Osteocyte (in vitro differentiated cells): Measurements from ENCODE around the gene CGNL1. TPM values are rescaled to one million over a fixed set of nuclear protein-coding genes. Genes with fewer than 3 reads are reported as not detected.

Experiments used
- DNase-seq: peaks from one replicate; pipeline ENCODE4 v3.0.0; 2021; ENCODE audit warnings: mixed read lengths; ENCODE audit not compliant: unreplicated experiment; ENCODE audit errors: extremely low spot score
- H3K27ac Mint-ChIP-seq: one replicate; pipeline ENCODE4 v1.8.0; 2021; ENCODE audit warnings: mild to moderate bottlenecking, mixed read lengths; ENCODE audit not compliant: unreplicated experiment
- H3K27me3 Mint-ChIP-seq: one replicate; pipeline ENCODE4 v1.8.0; 2021; ENCODE audit warnings: mixed read lengths; ENCODE audit not compliant: unreplicated experiment
- H3K36me3 Mint-ChIP-seq: one replicate; pipeline ENCODE4 v1.8.0; 2021; ENCODE audit warnings: mixed read lengths; ENCODE audit not compliant: unreplicated experiment
- H3K4me1 Mint-ChIP-seq: one replicate; pipeline ENCODE4 v1.8.0; 2021; ENCODE audit warnings: mixed read lengths; ENCODE audit not compliant: unreplicated experiment
- H3K4me3 Mint-ChIP-seq: one replicate; pipeline ENCODE4 v1.8.0; 2021; ENCODE audit warnings: mild to moderate bottlenecking, moderate library complexity, mixed read lengths; ENCODE audit not compliant: unreplicated experiment
- H3K9me3 Mint-ChIP-seq: one replicate; pipeline ENCODE4 v1.8.0; 2021; ENCODE audit warnings: mixed read lengths; ENCODE audit not compliant: unreplicated experiment
- total RNA-seq: library from RNA; stranded (reverse); gene quantifications from 2 replicates; pipeline ENCODE4 v1.2.1, GENCODE V29; 2021
- TF ChIP-seq, protein P1 (sequence below): fragments of 200-600 bp; sonication (generic); IDR thresholded peaks from 2 replicates; pipeline ENCODE4 v1.5.0; 2021; ENCODE audit warnings: antibody characterized with exemption, mild to moderate bottlenecking, moderate library complexity

The CGNL1 gene
- total RNA-seq, 1 donor from 2014 or later = 6.2 TPM

GRCh38 chr15:57455929-57456328 lies 79.6 kb downstream of the CGNL1 start:
- Mint-ChIP-seq H3K4me3 (no peak overlapping the region), H3K27ac (no peak overlapping the region), H3K36me3 (peaks cover 4% of the 10 kb centered on the region), H3K27me3 (peaks cover 16% of the 10 kb centered on the region), H3K4me1 (peaks cover 13% of the 10 kb centered on the region), H3K9me3 (no peaks in the 10 kb centered on the region)
- TF ChIP-seq, protein P1, sequence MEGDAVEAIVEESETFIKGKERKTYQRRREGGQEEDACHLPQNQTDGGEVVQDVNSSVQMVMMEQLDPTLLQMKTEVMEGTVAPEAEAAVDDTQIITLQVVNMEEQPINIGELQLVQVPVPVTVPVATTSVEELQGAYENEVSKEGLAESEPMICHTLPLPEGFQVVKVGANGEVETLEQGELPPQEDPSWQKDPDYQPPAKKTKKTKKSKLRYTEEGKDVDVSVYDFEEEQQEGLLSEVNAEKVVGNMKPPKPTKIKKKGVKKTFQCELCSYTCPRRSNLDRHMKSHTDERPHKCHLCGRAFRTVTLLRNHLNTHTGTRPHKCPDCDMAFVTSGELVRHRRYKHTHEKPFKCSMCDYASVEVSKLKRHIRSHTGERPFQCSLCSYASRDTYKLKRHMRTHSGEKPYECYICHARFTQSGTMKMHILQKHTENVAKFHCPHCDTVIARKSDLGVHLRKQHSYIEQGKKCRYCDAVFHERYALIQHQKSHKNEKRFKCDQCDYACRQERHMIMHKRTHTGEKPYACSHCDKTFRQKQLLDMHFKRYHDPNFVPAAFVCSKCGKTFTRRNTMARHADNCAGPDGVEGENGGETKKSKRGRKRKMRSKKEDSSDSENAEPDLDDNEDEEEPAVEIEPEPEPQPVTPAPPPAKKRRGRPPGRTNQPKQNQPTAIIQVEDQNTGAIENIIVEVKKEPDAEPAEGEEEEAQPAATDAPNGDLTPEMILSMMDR = no peak
- DNase-seq = no peak

GRCh38 chr15:57456559-57456958 lies 80.3 kb downstream of the CGNL1 start:
- H3K4me3 Mint-ChIP-seq = no peak overlapping the region
- H3K36me3 Mint-ChIP-seq = peaks cover 4% of the 10 kb centered on the region
- H3K9me3 Mint-ChIP-seq = no peaks in the 10 kb centered on the region
- no peak for DNase-seq
- peaks cover 16% of the 10 kb centered on the region for H3K27me3 Mint-ChIP-seq
- TF ChIP-seq, protein P1 = no peak
- peaks cover 7% of the 10 kb centered on the region for H3K4me1 Mint-ChIP-seq
- no peak overlapping the region for H3K27ac Mint-ChIP-seq

DNA sequence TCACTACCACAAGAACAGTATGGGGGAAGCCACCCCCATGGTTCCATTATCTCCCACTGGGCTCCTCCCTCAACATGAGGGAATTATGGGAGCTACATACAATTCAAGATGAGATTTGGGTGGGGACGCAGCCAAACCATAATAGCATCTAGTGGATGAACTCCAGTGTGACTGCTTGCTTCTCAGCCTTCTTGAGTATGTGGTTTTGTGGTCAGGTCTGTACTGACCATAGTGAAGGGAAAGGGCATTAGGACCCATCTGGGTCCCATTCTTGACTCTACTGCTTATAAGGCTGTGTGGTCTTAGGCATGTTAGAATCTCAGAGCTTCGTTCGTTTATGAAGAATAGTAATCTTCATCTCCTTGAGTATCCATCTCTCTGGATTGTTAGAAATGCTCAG lies 81.4 kb downstream of the CGNL1 start:
- H3K9me3 Mint-ChIP-seq = no peaks in the 10 kb centered on the region

DNA sequence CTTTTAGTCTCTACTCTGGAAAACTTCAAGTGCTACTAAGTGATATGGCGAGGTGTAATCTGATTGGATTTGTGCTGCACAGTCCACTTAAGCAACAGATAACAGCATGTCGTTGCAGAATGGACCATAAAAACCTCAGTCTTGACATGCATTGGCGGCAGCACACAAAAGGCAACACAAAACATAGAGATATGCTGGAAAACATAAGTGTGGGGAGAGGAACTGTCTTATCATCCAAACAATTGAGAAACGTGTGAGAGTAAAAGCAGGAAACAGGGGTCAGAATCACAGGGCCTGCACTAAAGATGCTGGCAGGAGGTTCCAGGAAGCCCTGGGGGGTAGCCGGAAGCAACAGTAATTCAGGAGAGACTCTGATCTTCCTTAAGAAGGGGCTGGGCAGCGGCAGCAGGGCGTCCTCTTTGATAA lies 82.1 kb downstream of the CGNL1 start:
- peaks cover 11% of the 10 kb centered on the region for H3K4me1 Mint-ChIP-seq
- DNase-seq = no peak
- H3K36me3 Mint-ChIP-seq = peaks cover 4% of the 10 kb centered on the region
- no peak overlapping the region for H3K4me3 Mint-ChIP-seq
- H3K27me3 Mint-ChIP-seq = peaks cover 12% of the 10 kb centered on the region
- TF ChIP-seq, protein P1 = no peak
- H3K9me3 Mint-ChIP-seq = no peaks in the 10 kb centered on the region
- no peak overlapping the region for H3K27ac Mint-ChIP-seq

More for the DNA sequence above, 81.4 kb downstream of the CGNL1 start:
- Mint-ChIP-seq H3K36me3 (peaks cover 4% of the 10 kb centered on the region), H3K4me1 (peaks cover 6% of the 10 kb centered on the region), H3K4me3 (no peak overlapping the region), H3K27me3 (peaks cover 13% of the 10 kb centered on the region), H3K27ac (no peak overlapping the region)
- TF ChIP-seq, protein P1 = no peak
- DNase-seq = no peak

GRCh38 chr15:57460208-57460816 lies 84.0 kb downstream of the CGNL1 start:
- H3K27ac Mint-ChIP-seq = no peak overlapping the region
- peaks cover 23% of the 10 kb centered on the region for H3K4me1 Mint-ChIP-seq
- H3K27me3 Mint-ChIP-seq = peaks cover 5% of the 10 kb centered on the region
- peaks cover 1% of the 10 kb centered on the region for H3K36me3 Mint-ChIP-seq
- no peak for DNase-seq
- TF ChIP-seq, protein P1 = no peak
- H3K9me3 Mint-ChIP-seq = no peaks in the 10 kb centered on the region
- H3K4me3 Mint-ChIP-seq = no peak overlapping the region
